ENCODE measurements around the gene ATP11A.
"Not testable (repeated sequence)": the region's sequence is repeated elsewhere in the genome, so short reads cannot be mapped to it uniquely, and the experiment has no call there.

Gene ATP11A

GRCh38 chr13:112779856-112780604 lies 90.2 kb downstream of the ATP11A start:
- DNase-seq, result no peak

GRCh38 chr13:112781287-112781686 lies 91.4 kb downstream of the ATP11A start:
- DNase-seq, result no peak

GRCh38 chr13:112781881-112782361 lies 92.1 kb downstream of the ATP11A start:
- no peak for DNase-seq

GRCh38 chr13:112782429-112783010 lies 92.7 kb downstream of the ATP11A start:
- no peak for DNase-seq

- DNase-seq, result no peak
Observed at GRCh38 chr13:112783135-112783977, 93.5 kb downstream of the ATP11A start.

- no peak for DNase-seq
Observed at GRCh38 chr13:112783978-112784371, 94.1 kb downstream of the ATP11A start.

- DNase-seq, result no peak
Observed at GRCh38 chr13:112784811-112785482, 95.1 kb downstream of the ATP11A start.

- DNase-seq, result no peak
Observed at GRCh38 chr13:112785483-112785856, 95.6 kb downstream of the ATP11A start.

- DNase-seq, result not testable (repeated sequence)
Observed at GRCh38 chr13:112786810-112787209, 97.0 kb downstream of the ATP11A start.

- DNase-seq, result no peak
Observed at GRCh38 chr13:112790735-112791641, 101.2 kb downstream of the ATP11A start.

- DNase-seq, result no peak
Observed at GRCh38 chr13:112791663-112792440, 102.0 kb downstream of the ATP11A start.

- no peak for DNase-seq
Observed at GRCh38 chr13:112792511-112792910, 102.7 kb downstream of the ATP11A start.

- DNase-seq, result no peak
Observed at GRCh38 chr13:112793545-112794445, 104.0 kb downstream of the ATP11A start.

- no peak for DNase-seq
Observed at GRCh38 chr13:112795277-112795676, 105.4 kb downstream of the ATP11A start.

GRCh38 chr13:112796190-112796915 lies 106.5 kb downstream of the ATP11A start:
- no peak for DNase-seq

- no peak for DNase-seq
Observed at GRCh38 chr13:112799394-112799793, 109.6 kb downstream of the ATP11A start.

GRCh38 chr13:112800057-112800456 lies 110.2 kb downstream of the ATP11A start:
- DNase-seq, result no peak

GRCh38 chr13:112800807-112801206 lies 111.0 kb downstream of the ATP11A start:
- not testable (repeated sequence) for DNase-seq

GRCh38 chr13:112802802-112803195 lies 113.0 kb downstream of the ATP11A start:
- DNase-seq, result no peak

All from activated CD4-positive, alpha-beta T cell treated with anti-CD3 and anti-CD28 coated beads, Interleukin-2, amount 50 U/mL, for 4 hours (primary cell).